Measurements from ENCODE around the gene UBE2H. TPM values are rescaled to one million over a fixed set of nuclear protein-coding genes. Genes with fewer than 3 reads are reported as not detected.

Gene UBE2H
- total RNA-seq, 4 donors from 2014 or later: 63.2 to 154 (median 101) TPM

GRCh38 chr7:129804111-129804889 lies 148.5 kb downstream of the UBE2H start:
- DNase-seq (ENCODE audit: low spot score in 2 of 2): no peak

GRCh38 chr7:129803546-129804081 lies 149.1 kb downstream of the UBE2H start:
- H3K4me3 ChIP-seq (ENCODE audit: low read depth, poor library complexity, severe bottlenecking): no peak overlapping the region
- TF ChIP-seq, protein P1, sequence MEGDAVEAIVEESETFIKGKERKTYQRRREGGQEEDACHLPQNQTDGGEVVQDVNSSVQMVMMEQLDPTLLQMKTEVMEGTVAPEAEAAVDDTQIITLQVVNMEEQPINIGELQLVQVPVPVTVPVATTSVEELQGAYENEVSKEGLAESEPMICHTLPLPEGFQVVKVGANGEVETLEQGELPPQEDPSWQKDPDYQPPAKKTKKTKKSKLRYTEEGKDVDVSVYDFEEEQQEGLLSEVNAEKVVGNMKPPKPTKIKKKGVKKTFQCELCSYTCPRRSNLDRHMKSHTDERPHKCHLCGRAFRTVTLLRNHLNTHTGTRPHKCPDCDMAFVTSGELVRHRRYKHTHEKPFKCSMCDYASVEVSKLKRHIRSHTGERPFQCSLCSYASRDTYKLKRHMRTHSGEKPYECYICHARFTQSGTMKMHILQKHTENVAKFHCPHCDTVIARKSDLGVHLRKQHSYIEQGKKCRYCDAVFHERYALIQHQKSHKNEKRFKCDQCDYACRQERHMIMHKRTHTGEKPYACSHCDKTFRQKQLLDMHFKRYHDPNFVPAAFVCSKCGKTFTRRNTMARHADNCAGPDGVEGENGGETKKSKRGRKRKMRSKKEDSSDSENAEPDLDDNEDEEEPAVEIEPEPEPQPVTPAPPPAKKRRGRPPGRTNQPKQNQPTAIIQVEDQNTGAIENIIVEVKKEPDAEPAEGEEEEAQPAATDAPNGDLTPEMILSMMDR (IDR thresholded peaks at IDR 0.05): no peak
- no peak for TF ChIP-seq POLR2A (IDR thresholded peaks at IDR 0.05)
- no peak for DNase-seq (ENCODE audit: low spot score in 2 of 2)
- 91 to 92% methylated on average over 17 of the region's 17 CpGs for WGBS, 2 donors
- intact Hi-C loops (cut with DNase I; ENCODE audit: low total_unique reads): no loop called here

More at GRCh38 chr7:129804111-129804889, 148.5 kb downstream of the UBE2H start:
- WGBS, 2 donors: 87 to 93% methylated on average over 15 to 20 of the region's 22 CpGs
- intact Hi-C loops (cut with DNase I; ENCODE audit: low total_unique reads): no loop called here
- no peak overlapping the region for H3K4me3 ChIP-seq (ENCODE audit: low read depth, poor library complexity, severe bottlenecking)
- TF ChIP-seq POLR2A (IDR thresholded peaks at IDR 0.05): no peak
- TF ChIP-seq, protein P1 (IDR thresholded peaks at IDR 0.05): no peak

GRCh38 chr7:129801882-129802281 lies 150.9 kb downstream of the UBE2H start:
- intact Hi-C loops (cut with DNase I; ENCODE audit: low total_unique reads): no loop called here

GRCh38 chr7:129800901-129801300 lies 151.9 kb downstream of the UBE2H start:
- H3K4me3 ChIP-seq (ENCODE audit: low read depth, poor library complexity, severe bottlenecking): no peak overlapping the region
- intact Hi-C loops (cut with DNase I; ENCODE audit: low total_unique reads): no loop called here
- no peak for DNase-seq (ENCODE audit: low spot score in 2 of 2)
- TF ChIP-seq POLR2A (IDR thresholded peaks at IDR 0.05): no peak
- TF ChIP-seq, protein P1 (IDR thresholded peaks at IDR 0.05): no peak
- 87 to 90% methylated on average over 7 of the region's 7 CpGs for WGBS, 2 donors

More at GRCh38 chr7:129801882-129802281, 150.9 kb downstream of the UBE2H start:
- TF ChIP-seq, protein P1 (IDR thresholded peaks at IDR 0.05): no peak
- no peak for TF ChIP-seq POLR2A (IDR thresholded peaks at IDR 0.05)
- no peak for DNase-seq (ENCODE audit: low spot score in 2 of 2)
- no peak overlapping the region for H3K4me3 ChIP-seq (ENCODE audit: low read depth, poor library complexity, severe bottlenecking)
- whole genome bisulfite sequencing, 2 donors: 69 to 74% methylated on average over 5 of the region's 5 CpGs

DNA sequence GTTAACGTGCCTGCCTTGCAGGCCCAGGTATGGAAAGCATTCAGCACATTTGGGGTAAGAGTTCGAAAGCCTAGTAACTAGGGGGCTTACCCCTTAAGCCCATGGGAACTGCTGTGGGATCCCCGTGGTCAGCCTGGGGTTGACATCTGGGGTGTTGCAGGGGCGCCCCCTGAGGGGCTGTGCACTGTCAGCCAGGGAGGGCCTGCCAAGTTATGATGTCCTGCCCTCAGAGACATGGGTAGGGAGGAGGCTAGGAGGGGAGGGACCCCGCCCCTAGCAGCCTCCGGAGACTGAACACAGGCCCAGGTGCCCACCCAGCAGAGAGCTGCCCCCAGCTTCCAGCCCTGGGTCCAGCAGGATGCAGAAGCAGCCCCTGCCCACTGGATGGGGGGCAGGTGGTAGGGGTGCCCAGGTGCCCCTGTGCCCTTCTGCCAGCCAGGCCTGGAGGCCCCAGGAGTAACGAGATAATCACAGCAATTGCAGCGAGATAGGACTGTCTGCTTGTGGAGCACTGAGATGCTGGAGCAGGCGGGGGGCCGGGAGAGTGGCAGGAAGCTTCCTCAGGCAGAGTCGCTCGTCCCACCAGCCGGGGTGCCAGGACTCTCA lies 153.3 kb downstream of the UBE2H start:
- intact Hi-C loops (cut with DNase I; ENCODE audit: low total_unique reads): no loop called here
- WGBS, 2 donors: 77 to 85% methylated on average over 9 to 13 of the region's 13 CpGs
- TF ChIP-seq POLR2A (IDR thresholded peaks at IDR 0.05): no peak
- TF ChIP-seq, protein P1 (IDR thresholded peaks at IDR 0.05): no peak
- H3K4me3 ChIP-seq (ENCODE audit: low read depth, poor library complexity, severe bottlenecking): no peak overlapping the region
- DNase-seq (ENCODE audit: low spot score in 2 of 2): no peak
